HEK293 (cell line): ENCODE measurements around the gene ZNF652.

Experiments used
- HOXA7 ChIP-seq: sonication (generic); formaldehyde crosslinking; IDR thresholded peaks from 2 replicates; pipeline ENCODE4 v1.8.1; 2022; ENCODE audit warnings: missing genetic modification reagents, borderline replicate concordance
- HOXD13 ChIP-seq: sonication (generic); formaldehyde crosslinking; IDR thresholded peaks from 2 replicates; pipeline ENCODE4 v1.8.0; 2022; ENCODE audit warnings: missing genetic modification reagents, borderline replicate concordance
- KLF16 ChIP-seq: fragments of 450-650 bp; formaldehyde crosslinking; IDR thresholded peaks from 2 replicates; pipeline ENCODE4 v1.5.1; 2017; ENCODE audit warnings: missing biosample characterization, missing genetic modification characterization
- RBAK ChIP-seq: fragments of 450-650 bp; formaldehyde crosslinking; IDR thresholded peaks from 2 replicates; pipeline ENCODE4 v1.5.1; 2016; ENCODE audit warnings: missing biosample characterization, missing genetic modification characterization
- SALL2 ChIP-seq: fragments of 450-650 bp; formaldehyde crosslinking; IDR thresholded peaks from 2 replicates; pipeline ENCODE4 v1.5.0; 2017; ENCODE audit warnings: missing biosample characterization, mild to moderate bottlenecking, missing genetic modification characterization, borderline replicate concordance
- SP7 ChIP-seq: fragments of 450-650 bp; formaldehyde crosslinking; IDR thresholded peaks from 2 replicates; pipeline ENCODE4 v1.5.1; 2016; ENCODE audit warnings: missing biosample characterization, missing genetic modification characterization
- YY1 ChIP-seq: fragments of 450-650 bp; formaldehyde crosslinking; IDR thresholded peaks from 2 replicates; pipeline ENCODE4 v1.5.1; 2018; ENCODE audit warnings: missing biosample characterization, missing genetic modification characterization
- ZBTB20 ChIP-seq: fragments of 450-650 bp; formaldehyde crosslinking; IDR thresholded peaks from 2 replicates; pipeline ENCODE4 v1.5.1; 2016; ENCODE audit warnings: missing biosample characterization, missing genetic modification characterization
- ZBTB48 ChIP-seq: fragments of 450-650 bp; formaldehyde crosslinking; IDR thresholded peaks from 2 replicates; pipeline ENCODE4 v1.5.1; 2016; ENCODE audit warnings: missing biosample characterization, missing genetic modification characterization
- ZFHX2 ChIP-seq: fragments of 450-650 bp; formaldehyde crosslinking; conservative IDR thresholded peaks from 2 replicates; pipeline ENCODE4 v1.5.1; 2016; ENCODE audit warnings: missing biosample characterization, missing genetic modification characterization
- ZFP41 ChIP-seq: fragments of 450-650 bp; formaldehyde crosslinking; IDR thresholded peaks from 2 replicates; pipeline ENCODE4 v1.5.1; 2016; ENCODE audit warnings: missing biosample characterization, missing genetic modification characterization, borderline replicate concordance
- ZNF174 ChIP-seq: fragments of 450-650 bp; formaldehyde crosslinking; IDR thresholded peaks from 2 replicates; pipeline ENCODE4 v1.5.0; 2017; ENCODE audit warnings: missing biosample characterization, mild to moderate bottlenecking, missing genetic modification characterization
- ZNF19 ChIP-seq: fragments of 450-650 bp; formaldehyde crosslinking; IDR thresholded peaks from 2 replicates; pipeline ENCODE4; 2016; ENCODE audit warnings: missing biosample characterization, missing genetic modification characterization, low read depth
- ZNF2 ChIP-seq: fragments of 450-650 bp; formaldehyde crosslinking; IDR thresholded peaks from 2 replicates; pipeline ENCODE4 v1.5.1; 2016; ENCODE audit warnings: missing biosample characterization, missing genetic modification characterization
- ZNF202 ChIP-seq: fragments of 450-650 bp; formaldehyde crosslinking; IDR thresholded peaks from 2 replicates; pipeline ENCODE4 v1.5.1; 2016; ENCODE audit warnings: missing biosample characterization, missing genetic modification characterization, borderline replicate concordance
- ZNF239 ChIP-seq: fragments of 450-650 bp; formaldehyde crosslinking; IDR thresholded peaks from 2 replicates; pipeline ENCODE4 v1.5.1; 2016; ENCODE audit warnings: missing biosample characterization, missing genetic modification characterization
- ZNF266 ChIP-seq: fragments of 450-650 bp; formaldehyde crosslinking; IDR thresholded peaks from 2 replicates; pipeline ENCODE4 v1.5.1; 2016; ENCODE audit warnings: missing biosample characterization, missing genetic modification characterization, low read depth
- ZNF280D ChIP-seq: fragments of 450-650 bp; formaldehyde crosslinking; IDR thresholded peaks from 2 replicates; pipeline ENCODE4 v1.5.1; 2016; ENCODE audit warnings: missing biosample characterization, missing genetic modification characterization
- ZNF366 ChIP-seq: fragments of 450-650 bp; formaldehyde crosslinking; conservative IDR thresholded peaks from 2 replicates; pipeline ENCODE4 v1.5.1; 2016; ENCODE audit warnings: missing biosample characterization, missing genetic modification characterization
- ZNF529 ChIP-seq: fragments of 450-650 bp; formaldehyde crosslinking; IDR thresholded peaks from 2 replicates; pipeline ENCODE4 v1.5.1; 2017; ENCODE audit warnings: missing genetic modification characterization, missing biosample characterization; ENCODE audit not compliant: insufficient replicate concordance
- ZNF571 ChIP-seq: fragments of 450-650 bp; formaldehyde crosslinking; IDR thresholded peaks from 2 replicates; pipeline ENCODE4 v1.5.0; 2017; ENCODE audit warnings: missing biosample characterization, missing genetic modification characterization
- ZNF610 ChIP-seq: fragments of 450-650 bp; formaldehyde crosslinking; IDR thresholded peaks from 2 replicates; pipeline ENCODE4 v1.5.1; 2016; ENCODE audit warnings: missing biosample characterization, missing genetic modification characterization, borderline replicate concordance
- ZNF791 ChIP-seq: fragments of 450-650 bp; formaldehyde crosslinking; IDR thresholded peaks from 2 replicates; pipeline ENCODE4 v1.5.1; 2016; ENCODE audit warnings: missing biosample characterization, missing genetic modification characterization
- ZSCAN16 ChIP-seq: fragments of 450-650 bp; formaldehyde crosslinking; IDR thresholded peaks from 2 replicates; pipeline ENCODE4 v1.5.1; 2016; ENCODE audit warnings: missing biosample characterization, missing genetic modification characterization
- ZSCAN4 ChIP-seq: fragments of 450-650 bp; formaldehyde crosslinking; IDR thresholded peaks from 2 replicates; pipeline ENCODE4 v1.5.1; 2017; ENCODE audit warnings: missing biosample characterization, missing genetic modification characterization
- TF ChIP-seq, protein P1 (sequence below): fragments of 450-650 bp; formaldehyde crosslinking; IDR thresholded peaks from 2 replicates; pipeline ENCODE4 v1.5.1; 2016; ENCODE audit warnings: missing biosample characterization, missing genetic modification characterization, borderline replicate concordance
- TF ChIP-seq, protein P2 (sequence below): fragments of 450-650 bp; formaldehyde crosslinking; IDR thresholded peaks from 2 replicates; pipeline ENCODE4 v1.5.1; 2016; ENCODE audit warnings: missing biosample characterization, missing genetic modification characterization

Gene ZNF652

DNA sequence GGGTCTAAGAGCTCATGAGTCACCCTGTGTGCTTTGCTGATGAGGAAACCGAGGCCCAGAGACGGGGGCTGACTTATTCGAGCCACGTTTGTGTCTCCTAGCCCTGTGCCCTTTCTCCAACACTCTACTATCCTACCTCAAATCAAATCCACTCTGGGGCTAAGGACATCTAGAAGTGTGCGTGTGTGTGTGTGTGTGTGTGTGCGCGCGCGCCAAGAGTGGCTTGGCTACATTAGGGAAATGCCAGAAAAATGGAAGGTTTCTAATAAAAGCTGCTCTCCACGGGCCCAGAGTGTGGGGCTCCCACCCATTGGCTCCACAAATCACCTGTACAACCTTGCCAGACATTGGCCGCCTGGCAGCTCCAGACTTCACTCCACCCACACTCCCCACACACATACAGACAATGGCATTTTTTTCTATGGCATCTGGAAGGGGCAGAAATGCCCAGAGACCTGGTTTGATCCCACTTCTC, 101.2 kb downstream of the ZNF652 start (continued):
- TF ChIP-seq ZNF174 (tag by site-specific recombination) (no peak), ZFP41 (tag by site-specific recombination) (no peak), ZNF529 (no peak), ZFHX2 (tag by site-specific recombination) (peak; percentile 51), ZBTB48 (tag by site-specific recombination) (0 out of 2 replicates have a peak, but pooled peaks have one; percentile 8), ZNF239 (no peak), ZSCAN4 (tag by site-specific recombination) (peak; percentile 81), ZNF571 (tag by site-specific recombination) (no peak), ZNF202 (tag by site-specific recombination) (no peak), ZNF366 (tag by site-specific recombination) (no peak), HOXD13 (CRISPR knock-in tag) (no peak), RBAK (no peak), ZNF280D (tag by site-specific recombination) (0 out of 2 replicates have a peak, but pooled peaks have one; percentile 42), ZNF2 (peak; percentile 78), SP7 (tag by site-specific recombination) (0 out of 2 replicates have a peak, but pooled peaks have one; percentile 29), YY1 (tag by site-specific recombination) (no peak), ZNF610 (tag by site-specific recombination) (no peak), KLF16 (tag by site-specific recombination) (no peak), SALL2 (tag by site-specific recombination) (no peak), ZNF266 (tag by site-specific recombination) (no peak), ZNF19 (tag by site-specific recombination) (no peak), HOXA7 (CRISPR knock-in tag) (no peak), ZSCAN16 (no peak), ZBTB20 (tag by site-specific recombination) (peak; percentile 26), ZNF791 (tag by site-specific recombination) (no peak)
- TF ChIP-seq, protein P1, sequence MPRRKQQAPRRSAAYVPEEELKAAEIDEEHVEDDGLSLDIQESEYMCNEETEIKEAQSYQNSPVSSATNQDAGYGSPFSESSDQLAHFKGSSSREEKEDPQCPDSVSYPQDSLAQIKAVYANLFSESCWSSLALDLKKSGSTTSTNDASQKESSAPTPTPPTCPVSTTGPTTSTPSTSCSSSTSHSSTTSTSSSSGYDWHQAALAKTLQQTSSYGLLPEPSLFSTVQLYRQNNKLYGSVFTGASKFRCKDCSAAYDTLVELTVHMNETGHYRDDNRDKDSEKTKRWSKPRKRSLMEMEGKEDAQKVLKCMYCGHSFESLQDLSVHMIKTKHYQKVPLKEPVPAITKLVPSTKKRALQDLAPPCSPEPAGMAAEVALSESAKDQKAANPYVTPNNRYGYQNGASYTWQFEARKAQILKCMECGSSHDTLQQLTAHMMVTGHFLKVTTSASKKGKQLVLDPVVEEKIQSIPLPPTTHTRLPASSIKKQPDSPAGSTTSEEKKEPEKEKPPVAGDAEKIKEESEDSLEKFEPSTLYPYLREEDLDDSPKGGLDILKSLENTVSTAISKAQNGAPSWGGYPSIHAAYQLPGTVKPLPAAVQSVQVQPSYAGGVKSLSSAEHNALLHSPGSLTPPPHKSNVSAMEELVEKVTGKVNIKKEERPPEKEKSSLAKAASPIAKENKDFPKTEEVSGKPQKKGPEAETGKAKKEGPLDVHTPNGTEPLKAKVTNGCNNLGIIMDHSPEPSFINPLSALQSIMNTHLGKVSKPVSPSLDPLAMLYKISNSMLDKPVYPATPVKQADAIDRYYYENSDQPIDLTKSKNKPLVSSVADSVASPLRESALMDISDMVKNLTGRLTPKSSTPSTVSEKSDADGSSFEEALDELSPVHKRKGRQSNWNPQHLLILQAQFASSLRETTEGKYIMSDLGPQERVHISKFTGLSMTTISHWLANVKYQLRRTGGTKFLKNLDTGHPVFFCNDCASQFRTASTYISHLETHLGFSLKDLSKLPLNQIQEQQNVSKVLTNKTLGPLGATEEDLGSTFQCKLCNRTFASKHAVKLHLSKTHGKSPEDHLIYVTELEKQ (tag by site-specific recombination), result no peak
- TF ChIP-seq, protein P2, sequence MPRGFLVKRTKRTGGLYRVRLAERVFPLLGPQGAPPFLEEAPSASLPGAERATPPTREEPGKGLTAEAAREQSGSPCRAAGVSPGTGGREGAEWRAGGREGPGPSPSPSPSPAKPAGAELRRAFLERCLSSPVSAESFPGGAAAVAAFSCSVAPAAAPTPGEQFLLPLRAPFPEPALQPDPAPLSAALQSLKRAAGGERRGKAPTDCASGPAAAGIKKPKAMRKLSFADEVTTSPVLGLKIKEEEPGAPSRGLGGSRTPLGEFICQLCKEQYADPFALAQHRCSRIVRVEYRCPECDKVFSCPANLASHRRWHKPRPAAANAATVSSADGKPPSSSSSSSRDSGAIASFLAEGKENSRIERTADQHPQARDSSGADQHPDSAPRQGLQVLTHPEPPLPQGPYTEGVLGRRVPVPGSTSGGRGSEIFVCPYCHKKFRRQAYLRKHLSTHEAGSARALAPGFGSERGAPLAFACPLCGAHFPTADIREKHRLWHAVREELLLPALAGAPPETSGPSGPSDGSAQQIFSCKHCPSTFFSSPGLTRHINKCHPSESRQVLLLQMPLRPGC (tag by site-specific recombination), result no peak
